ENCODE data around the gene VDAC1. TPM values are rescaled to one million over a fixed set of nuclear protein-coding genes. Genes with fewer than 3 reads are reported as not detected.

Gene VDAC1
- polyA plus RNA-seq (2013, experiment 1 of 2) = 183 TPM
- 184 TPM for polyA plus RNA-seq (2013, experiment 2 of 2)

DNA sequence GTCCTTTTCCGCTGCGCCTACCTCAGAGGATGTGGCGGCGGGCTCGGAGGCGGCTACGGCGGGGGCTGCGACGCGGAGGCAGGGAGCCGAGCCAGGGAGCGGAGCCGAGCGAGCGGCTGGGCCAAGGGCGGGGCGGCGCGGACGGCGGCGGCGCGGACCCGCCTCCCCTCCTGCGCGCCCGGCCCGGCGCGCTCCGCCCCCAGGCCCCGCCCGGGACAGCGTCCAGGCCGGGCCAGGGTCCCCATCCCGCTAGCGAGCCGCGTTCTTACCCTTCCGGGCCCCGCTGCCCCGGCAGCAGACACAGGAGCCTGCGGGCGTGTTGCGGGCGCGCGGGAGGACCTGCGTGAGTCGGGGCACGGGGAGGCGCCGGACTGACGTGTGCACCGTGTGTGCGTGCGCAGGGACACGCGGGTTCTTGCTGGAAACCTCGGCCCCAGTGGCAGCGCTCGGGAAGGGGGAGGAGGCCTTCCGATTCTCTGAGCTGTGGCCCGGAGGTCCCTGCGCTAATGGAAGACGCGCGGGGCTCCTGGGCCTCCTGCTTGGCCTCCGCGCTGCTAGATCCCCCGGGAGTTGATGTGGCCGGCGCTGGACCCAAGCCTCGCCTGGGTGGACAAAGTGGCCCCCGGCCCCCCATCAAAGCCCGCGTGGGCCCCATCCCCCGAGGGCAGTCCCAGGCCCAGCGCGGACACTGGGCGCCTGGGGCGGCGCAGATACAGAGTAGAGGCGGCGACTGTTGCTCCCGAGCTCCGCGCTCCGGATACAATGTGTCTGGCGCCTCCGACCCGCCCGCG lies at the start of gene VDAC1:
Gene VDAC1 (minus strand): TSS at position 350 of the 791 bp plus-strand sequence. CDS start 11,963 bp downstream, outside the sequence.
- H3K36me3 ChIP-seq (ENCODE audit: control insufficient read depth in 1 of 2, insufficient read depth in 2 of 2, low read depth in 1 of 2, low read length in 2 of 2) = peaks cover 15 to 21% of the 10 kb centered on the region in 2 experiments
- no peak within 1 kb of the TSS for H2AK5ac ChIP-seq (ENCODE audit: low read length, severe bottlenecking)
- peaks cover 28% of the 10 kb centered on the region for H3K4me1 ChIP-seq (ENCODE audit: control insufficient read depth, insufficient read depth, low read depth, low read length)
- H3K9ac ChIP-seq (ENCODE audit: low read length) = peak within 1 kb of the TSS; percentile 99
- H2BK15ac ChIP-seq (ENCODE audit: low read depth, poor library complexity, severe bottlenecking) = peak within 1 kb of the TSS; percentile 90
- H3K14ac ChIP-seq (ENCODE audit: low read length in 2 of 2) = peak within 1 kb of the TSS; percentile 29 to 94
- H3K23ac ChIP-seq (ENCODE audit: low read length in 2 of 2) = peak within 1 kb of the TSS; percentile 4 to 98
- H3K18ac ChIP-seq (ENCODE audit: low read depth in 1 of 2, low read length in 2 of 2) = peak within 1 kb of the TSS; percentile 96
- peak within 1 kb of the TSS; percentile 84 for H3K27ac ChIP-seq (ENCODE audit: low read length, poor library complexity, severe bottlenecking)
- H2BK5ac ChIP-seq (ENCODE audit: low read depth, low read length, poor library complexity, severe bottlenecking) = peak within 1 kb of the TSS; percentile 67
- H2BK12ac ChIP-seq (ENCODE audit: low read length in 2 of 2) = peak within 1 kb of the TSS in 1 of 2 experiments; percentile 87
- under 1% methylated on average over 62 of the region's 96 CpGs for WGBS
- H3K4me2 ChIP-seq (ENCODE audit: low read length, poor library complexity, severe bottlenecking) = peak within 1 kb of the TSS; percentile 84
- H3K9me3 ChIP-seq (ENCODE audit: control insufficient read depth, low read length) = no peaks in the 10 kb centered on the region
- peak within 1 kb of the TSS; percentile 77 for H4K8ac ChIP-seq (ENCODE audit: low read length)
- H2AFZ ChIP-seq (ENCODE audit: low read depth, low read length) = peak within 1 kb of the TSS; percentile 65
- peak within 1 kb of the TSS; percentile 96 for H4K91ac ChIP-seq (ENCODE audit: low read length)
- peaks cover 15% of the 10 kb centered on the region for H3K79me1 ChIP-seq (replicated peaks; ENCODE audit: low read length, poor library complexity, severe bottlenecking)
- peak within 1 kb of the TSS; percentile 91 to 93 for H3K4me3 ChIP-seq (ENCODE audit: insufficient read depth in 1 of 2, low read depth in 1 of 2, low read length in 2 of 2)
- peak; percentile 93 for DNase-seq
- peak within 1 kb of the TSS; percentile 91 for H2BK120ac ChIP-seq (ENCODE audit: low read depth, low read length)
- H3K27me3 ChIP-seq (ENCODE audit: control insufficient read depth in 1 of 2, insufficient read depth in 1 of 2, low read length in 2 of 2) = no peaks in the 10 kb centered on the region
- H3K4ac ChIP-seq (ENCODE audit: low read depth in 1 of 2, low read length in 2 of 2) = peak within 1 kb of the TSS; percentile 74 to 95

GRCh38 chr5:134053840-134054338 lies 49.1 kb upstream of the VDAC1 start:
- H3K27ac ChIP-seq (ENCODE audit: low read length, poor library complexity, severe bottlenecking) = no peak overlapping the region
- no peak overlapping the region for H3K9ac ChIP-seq (ENCODE audit: low read length)
- no peak overlapping the region for H3K14ac ChIP-seq (ENCODE audit: low read length in 2 of 2)
- H3K18ac ChIP-seq (ENCODE audit: low read depth in 1 of 2, low read length in 2 of 2) = no peak overlapping the region
- no peak for DNase-seq
- H3K36me3 ChIP-seq (ENCODE audit: control insufficient read depth in 1 of 2, insufficient read depth in 2 of 2, low read depth in 1 of 2, low read length in 2 of 2) = no peaks in the 10 kb centered on the region
- peaks cover 4 to 13% of the 10 kb centered on the region in 2 experiments for H3K27me3 ChIP-seq (ENCODE audit: control insufficient read depth in 1 of 2, insufficient read depth in 1 of 2, low read length in 2 of 2)
- H2BK12ac ChIP-seq (ENCODE audit: low read length in 2 of 2) = no peak overlapping the region
- H2BK120ac ChIP-seq (ENCODE audit: low read depth, low read length) = no peak overlapping the region
- no peak overlapping the region for H3K4me3 ChIP-seq (ENCODE audit: insufficient read depth in 1 of 2, low read depth in 1 of 2, low read length in 2 of 2)
- H3K23ac ChIP-seq (ENCODE audit: low read length in 2 of 2) = no peak overlapping the region
- H4K91ac ChIP-seq (ENCODE audit: low read length) = no peak overlapping the region
- 49% methylated on average over 5 of the region's 5 CpGs for WGBS
- no peaks in the 10 kb centered on the region for H3K4me1 ChIP-seq (ENCODE audit: control insufficient read depth, insufficient read depth, low read depth, low read length)
- no peaks in the 10 kb centered on the region for H3K79me1 ChIP-seq (replicated peaks; ENCODE audit: low read length, poor library complexity, severe bottlenecking)
- H2AFZ ChIP-seq (ENCODE audit: low read depth, low read length) = no peak overlapping the region
- H3K9me3 ChIP-seq (ENCODE audit: control insufficient read depth, low read length) = no peaks in the 10 kb centered on the region
- no peak overlapping the region for H3K4ac ChIP-seq (ENCODE audit: low read depth in 1 of 2, low read length in 2 of 2)
- H3K4me2 ChIP-seq (ENCODE audit: low read length, poor library complexity, severe bottlenecking) = no peak overlapping the region
- no peak overlapping the region for H4K8ac ChIP-seq (ENCODE audit: low read length)
- H2BK15ac ChIP-seq (ENCODE audit: low read depth, poor library complexity, severe bottlenecking) = no peak overlapping the region
- no peak overlapping the region for H2AK5ac ChIP-seq (ENCODE audit: low read length, severe bottlenecking)
- H2BK5ac ChIP-seq (ENCODE audit: low read depth, low read length, poor library complexity, severe bottlenecking) = no peak overlapping the region

GRCh38 chr5:134053314-134053839 lies 48.6 kb upstream of the VDAC1 start:
- WGBS = 82% methylated on average over 8 of the region's 8 CpGs
- Histone ChIP-seq H3K9ac (ENCODE audit: low read length) (no peak overlapping the region), H3K27me3 (ENCODE audit: control insufficient read depth in 1 of 2, insufficient read depth in 1 of 2, low read length in 2 of 2) (peaks cover 4 to 13% of the 10 kb centered on the region in 2 experiments)

DNA sequence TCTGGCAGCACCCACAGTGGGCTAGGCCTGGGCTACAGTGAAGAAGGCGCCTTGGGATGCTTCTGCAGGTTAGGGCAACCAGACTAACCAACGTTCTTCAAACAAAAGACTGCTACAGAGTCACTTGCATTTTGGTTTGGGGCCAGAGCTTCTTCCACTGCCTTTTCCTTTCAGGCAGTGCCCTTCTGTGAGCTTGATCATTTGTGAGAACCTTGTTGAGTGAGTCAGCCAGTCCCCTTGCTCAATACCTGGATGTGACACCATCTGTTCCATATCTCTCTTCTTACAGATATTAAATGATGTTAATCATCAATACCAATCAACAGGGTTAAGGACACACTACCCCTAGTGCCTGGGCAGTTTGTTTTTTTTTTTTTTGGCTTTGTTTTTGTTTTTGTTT lies 46.5 kb upstream of the VDAC1 start:
- Histone ChIP-seq H4K8ac (ENCODE audit: low read length) (no peak overlapping the region), H3K14ac (ENCODE audit: low read length in 2 of 2) (no peak overlapping the region), H2AK5ac (ENCODE audit: low read length, severe bottlenecking) (no peak overlapping the region), H2AFZ (ENCODE audit: low read depth, low read length) (no peak overlapping the region), H3K18ac (ENCODE audit: low read depth in 1 of 2, low read length in 2 of 2) (no peak overlapping the region), H4K91ac (ENCODE audit: low read length) (no peak overlapping the region), H2BK120ac (ENCODE audit: low read depth, low read length) (no peak overlapping the region), H2BK12ac (ENCODE audit: low read length in 2 of 2) (no peak overlapping the region), H3K4me2 (ENCODE audit: low read length, poor library complexity, severe bottlenecking) (no peak overlapping the region), H2BK5ac (ENCODE audit: low read depth, low read length, poor library complexity, severe bottlenecking) (no peak overlapping the region), H3K9me3 (ENCODE audit: control insufficient read depth, low read length) (no peaks in the 10 kb centered on the region), H3K4me1 (ENCODE audit: control insufficient read depth, insufficient read depth, low read depth, low read length) (no peaks in the 10 kb centered on the region), H3K4me3 (ENCODE audit: insufficient read depth in 1 of 2, low read depth in 1 of 2, low read length in 2 of 2) (no peak overlapping the region), H3K27ac (ENCODE audit: low read length, poor library complexity, severe bottlenecking) (no peak overlapping the region), H3K9ac (ENCODE audit: low read length) (no peak overlapping the region), H3K4ac (ENCODE audit: low read depth in 1 of 2, low read length in 2 of 2) (no peak overlapping the region), H3K23ac (ENCODE audit: low read length in 2 of 2) (no peak overlapping the region), H3K79me1 (replicated peaks; ENCODE audit: low read length, poor library complexity, severe bottlenecking) (no peaks in the 10 kb centered on the region), H3K36me3 (ENCODE audit: control insufficient read depth in 1 of 2, insufficient read depth in 2 of 2, low read depth in 1 of 2, low read length in 2 of 2) (no peaks in the 10 kb centered on the region), H2BK15ac (ENCODE audit: low read depth, poor library complexity, severe bottlenecking) (no peak overlapping the region), H3K27me3 (ENCODE audit: control insufficient read depth in 1 of 2, insufficient read depth in 1 of 2, low read length in 2 of 2) (peaks cover 4 to 13% of the 10 kb centered on the region in 2 experiments)
- 81% methylated on average over 2 of the region's 2 CpGs for WGBS
- DNase-seq = no peak

More at GRCh38 chr5:134053314-134053839, 48.6 kb upstream of the VDAC1 start:
- H3K4me3 ChIP-seq (ENCODE audit: insufficient read depth in 1 of 2, low read depth in 1 of 2, low read length in 2 of 2) = no peak overlapping the region
- H4K91ac ChIP-seq (ENCODE audit: low read length) = no peak overlapping the region
- H3K79me1 ChIP-seq (replicated peaks; ENCODE audit: low read length, poor library complexity, severe bottlenecking) = no peaks in the 10 kb centered on the region
- no peak overlapping the region for H2AK5ac ChIP-seq (ENCODE audit: low read length, severe bottlenecking)
- no peak overlapping the region for H3K18ac ChIP-seq (ENCODE audit: low read depth in 1 of 2, low read length in 2 of 2)
- H4K8ac ChIP-seq (ENCODE audit: low read length) = no peak overlapping the region
- H2BK12ac ChIP-seq (ENCODE audit: low read length in 2 of 2) = no peak overlapping the region
- H3K4me2 ChIP-seq (ENCODE audit: low read length, poor library complexity, severe bottlenecking) = no peak overlapping the region
- H3K27ac ChIP-seq (ENCODE audit: low read length, poor library complexity, severe bottlenecking) = no peak overlapping the region
- H3K36me3 ChIP-seq (ENCODE audit: control insufficient read depth in 1 of 2, insufficient read depth in 2 of 2, low read depth in 1 of 2, low read length in 2 of 2) = no peaks in the 10 kb centered on the region
- no peak overlapping the region for H2AFZ ChIP-seq (ENCODE audit: low read depth, low read length)
- no peak for DNase-seq
- peak overlapping the region in 1 of 2 experiments; percentile 62 for H3K14ac ChIP-seq (ENCODE audit: low read length in 2 of 2)
- H3K4me1 ChIP-seq (ENCODE audit: control insufficient read depth, insufficient read depth, low read depth, low read length) = no peaks in the 10 kb centered on the region
- no peak overlapping the region for H2BK5ac ChIP-seq (ENCODE audit: low read depth, low read length, poor library complexity, severe bottlenecking)
- no peak overlapping the region for H3K23ac ChIP-seq (ENCODE audit: low read length in 2 of 2)
- no peak overlapping the region for H2BK120ac ChIP-seq (ENCODE audit: low read depth, low read length)
- no peak overlapping the region for H2BK15ac ChIP-seq (ENCODE audit: low read depth, poor library complexity, severe bottlenecking)
- no peak overlapping the region for H3K4ac ChIP-seq (ENCODE audit: low read depth in 1 of 2, low read length in 2 of 2)
- no peaks in the 10 kb centered on the region for H3K9me3 ChIP-seq (ENCODE audit: control insufficient read depth, low read length)

All from mesenchymal stem cell (in vitro differentiated cells and primary cell).